Measurements from ENCODE around the gene MEIG1. TPM values are rescaled to one million over a fixed set of nuclear protein-coding genes. Genes with fewer than 3 reads are reported as not detected.
"Not testable (repeated sequence)": the region's sequence is repeated elsewhere in the genome, so short reads cannot be mapped to it uniquely, and the experiment has no call there.

MEIG1 gene
- total RNA-seq, 1 experiment from 2014 or later = not detected

GRCh38 chr10:14982744-14983143 lies 23.6 kb downstream of the MEIG1 start:
- H3K4me3 ChIP-seq (ENCODE audit: insufficient read depth, low read depth, low read length) = no peak overlapping the region
- H3K36me3 ChIP-seq (replicated peaks; ENCODE audit: control insufficient read depth, insufficient read depth, low read length) = no peaks in the 10 kb centered on the region
- no peaks in the 10 kb centered on the region for H3K27me3 ChIP-seq (ENCODE audit: control insufficient read depth, insufficient read depth, low read length)
- no peak for DNase-seq

DNA sequence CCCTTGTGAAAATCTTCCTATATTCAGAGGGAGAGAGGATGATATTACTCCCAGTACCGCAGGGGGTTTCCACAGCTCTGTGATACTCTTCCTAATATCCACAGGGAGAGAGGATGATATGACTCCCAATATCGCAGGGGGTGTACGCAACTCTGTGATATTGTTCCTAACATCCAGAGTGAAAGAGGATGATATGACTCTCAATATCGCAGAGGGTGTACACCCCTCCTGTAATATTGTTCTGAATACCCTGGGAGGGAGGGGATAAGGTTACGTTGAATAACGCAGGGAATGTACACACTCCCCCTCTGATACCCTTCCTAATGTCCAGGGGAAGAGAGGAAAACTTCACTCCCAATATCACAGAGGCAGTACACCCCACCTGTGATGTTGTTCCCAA lies 30.4 kb downstream of the MEIG1 start:
- H3K27me3 ChIP-seq (ENCODE audit: control insufficient read depth, insufficient read depth, low read length); H3K36me3 ChIP-seq (replicated peaks; ENCODE audit: control insufficient read depth, insufficient read depth, low read length); DNase-seq; H3K4me3 ChIP-seq (ENCODE audit: insufficient read depth, low read depth, low read length): not testable (repeated sequence)

- not testable (repeated sequence) for H3K36me3 ChIP-seq (replicated peaks; ENCODE audit: control insufficient read depth, insufficient read depth, low read length); H3K27me3 ChIP-seq (ENCODE audit: control insufficient read depth, insufficient read depth, low read length); H3K4me3 ChIP-seq (ENCODE audit: insufficient read depth, low read depth, low read length)
- peak; percentile 19 for DNase-seq
Measured at GRCh38 chr10:14991035-14991749, 32.0 kb downstream of the MEIG1 start.

GRCh38 chr10:14992336-14992735 lies 33.1 kb downstream of the MEIG1 start:
- not testable (repeated sequence) for H3K27me3 ChIP-seq (ENCODE audit: control insufficient read depth, insufficient read depth, low read length); H3K36me3 ChIP-seq (replicated peaks; ENCODE audit: control insufficient read depth, insufficient read depth, low read length); H3K4me3 ChIP-seq (ENCODE audit: insufficient read depth, low read depth, low read length); DNase-seq

GRCh38 chr10:14993500-14994455 lies 34.6 kb downstream of the MEIG1 start:
- not testable (repeated sequence) for DNase-seq; H3K27me3 ChIP-seq (ENCODE audit: control insufficient read depth, insufficient read depth, low read length); H3K36me3 ChIP-seq (replicated peaks; ENCODE audit: control insufficient read depth, insufficient read depth, low read length); H3K4me3 ChIP-seq (ENCODE audit: insufficient read depth, low read depth, low read length)

DNA sequence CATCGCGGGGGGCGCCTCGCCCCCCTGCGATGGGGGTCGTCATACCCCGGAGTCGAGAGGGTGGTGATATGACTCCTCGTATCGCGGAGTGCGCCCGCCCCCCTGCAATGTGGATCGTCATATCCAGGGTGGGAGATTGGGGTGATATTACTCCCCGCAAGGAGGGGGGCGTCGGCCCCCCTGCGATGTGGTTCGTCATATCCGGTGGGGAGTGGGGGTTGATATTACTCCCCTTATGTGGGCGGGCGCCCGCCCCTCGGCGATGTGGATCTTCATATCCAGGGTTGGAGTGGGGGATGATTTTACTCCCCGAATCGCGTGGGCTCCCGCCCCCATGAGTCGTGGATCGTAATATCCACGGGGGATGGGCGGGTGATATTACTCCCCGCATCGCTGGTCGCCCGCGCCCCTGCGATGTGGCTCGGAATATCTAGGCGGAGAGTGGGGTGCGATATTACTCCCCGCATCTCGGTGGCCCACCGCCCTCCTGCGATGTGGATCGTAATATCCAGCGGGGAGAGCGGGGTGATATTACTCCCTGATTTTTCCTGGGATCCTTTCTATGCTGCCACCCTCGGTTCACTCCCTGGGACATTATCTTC lies 36.9 kb downstream of the MEIG1 start:
- Histone ChIP-seq H3K36me3 (replicated peaks; ENCODE audit: control insufficient read depth, insufficient read depth, low read length) (no peaks in the 10 kb centered on the region), H3K27me3 (ENCODE audit: control insufficient read depth, insufficient read depth, low read length) (no peaks in the 10 kb centered on the region), H3K4me3 (ENCODE audit: insufficient read depth, low read depth, low read length) (no peak overlapping the region)
- DNase-seq = peak; percentile 18

GRCh38 chr10:15013530-15013929 lies 54.3 kb downstream of the MEIG1 start:
- not testable (repeated sequence) for DNase-seq; H3K4me3 ChIP-seq (ENCODE audit: insufficient read depth, low read depth, low read length); H3K36me3 ChIP-seq (replicated peaks; ENCODE audit: control insufficient read depth, insufficient read depth, low read length); H3K27me3 ChIP-seq (ENCODE audit: control insufficient read depth, insufficient read depth, low read length)

DNA sequence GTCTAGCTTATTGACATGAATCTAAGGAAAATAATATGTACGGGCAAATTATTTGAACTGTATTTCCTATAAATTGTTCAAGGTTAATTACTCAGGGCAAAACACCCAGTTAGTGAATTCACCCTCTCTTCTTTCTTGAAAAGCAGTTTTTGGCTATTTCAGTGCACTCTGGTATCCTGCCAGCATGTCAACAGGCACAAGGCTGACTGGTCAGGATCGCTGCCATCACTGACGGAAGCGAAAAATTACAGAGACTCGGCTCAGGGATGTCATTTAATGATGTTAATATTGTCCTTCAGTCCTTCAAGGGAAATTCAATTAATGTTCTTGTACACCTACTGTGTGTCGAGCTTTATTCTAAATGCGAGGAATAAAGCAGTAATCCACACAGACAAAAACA lies 56.3 kb downstream of the MEIG1 start:
- H3K27me3 ChIP-seq (ENCODE audit: control insufficient read depth, insufficient read depth, low read length) = no peaks in the 10 kb centered on the region
- H3K4me3 ChIP-seq (ENCODE audit: insufficient read depth, low read depth, low read length) = no peak overlapping the region
- H3K36me3 ChIP-seq (replicated peaks; ENCODE audit: control insufficient read depth, insufficient read depth, low read length) = no peaks in the 10 kb centered on the region
- DNase-seq = no peak

- H3K36me3 ChIP-seq (replicated peaks; ENCODE audit: control insufficient read depth, insufficient read depth, low read length); H3K27me3 ChIP-seq (ENCODE audit: control insufficient read depth, insufficient read depth, low read length); DNase-seq; H3K4me3 ChIP-seq (ENCODE audit: insufficient read depth, low read depth, low read length): not testable (repeated sequence)
Measured at GRCh38 chr10:15020966-15021365, 61.8 kb downstream of the MEIG1 start.

Other genes starting within 250 kb of the MEIG1 start
- 10.1 and 11.3 TPM in 2 replicates for gene FAM107B, start 184.5 kb upstream of the MEIG1 start, total RNA-seq (2014; rRNA removed; shearing (Covaris generic))
- 0.28 and 2.8 TPM in 2 replicates for gene CDNF, start 121.4 kb upstream of the MEIG1 start, total RNA-seq (2014; rRNA removed; shearing (Covaris generic))
- gene HSPA14, start 121.1 kb upstream of the MEIG1 start, total RNA-seq (2014; rRNA removed; shearing (Covaris generic)) = 18.5 and 24.0 TPM in 2 replicates
- 17.4 and 23.7 TPM in 2 replicates for gene MSANTD7, start 121.1 kb upstream of the MEIG1 start, total RNA-seq (2014; rRNA removed; shearing (Covaris generic))
- 26.8 and 27.6 TPM in 2 replicates for gene SUV39H2, start 80.5 kb upstream of the MEIG1 start, total RNA-seq (2014; rRNA removed; shearing (Covaris generic))
- gene DCLRE1C, start 5.3 kb upstream of the MEIG1 start, total RNA-seq (2014; rRNA removed; shearing (Covaris generic)) = 2.1 and 2.8 TPM in 2 replicates
- not detected in 2 replicates for gene OLAH, start 84.6 kb downstream of the MEIG1 start, total RNA-seq (2014; rRNA removed; shearing (Covaris generic))
- gene ACBD7, start 129.4 kb downstream of the MEIG1 start, total RNA-seq (2014; rRNA removed; shearing (Covaris generic)) = 2.0 and 6.1 TPM in 2 replicates
- gene RPP38, start 138.0 kb downstream of the MEIG1 start, total RNA-seq (2014; rRNA removed; shearing (Covaris generic)) = 17.5 and 18.5 TPM in 2 replicates
- gene NMT2, start 209.3 kb downstream of the MEIG1 start, total RNA-seq (2014; rRNA removed; shearing (Covaris generic)) = 10.6 and 12.3 TPM in 2 replicates

Measured in H7 (cell line).